OCI-LY7 (cell line): ENCODE data around the gene CLEC16A. TPM values are rescaled to one million over a fixed set of nuclear protein-coding genes. Genes with fewer than 3 reads are reported as not detected.

Experiments
- BruUV-seq: library from RNA; stranded (reverse); fragments of 400-500 nt; replicated peaks from 2 replicates; lab custom pipeline; 2021; lab: Mats Ljungman, UMichigan
- CTCF ChIA-PET: fragments of 300-600 bp; sonication (Branson Sonifier 250); formaldehyde crosslinking; loops from one replicate; lab custom pipeline; 2022; ENCODE audit warnings: antibody characterized with exemption; ENCODE audit not compliant: unreplicated experiment; lab: Charles Lee
- POLR2A ChIA-PET: fragments of 300-600 bp; sonication (Branson Sonifier 250); formaldehyde crosslinking; loops from one replicate; lab custom pipeline; 2022; ENCODE audit warnings: antibody characterized with exemption; lab: Charles Lee
- DNase-seq: peaks from one replicate; pipeline ENCODE4 v3.0.0-alpha.2; 2015; ENCODE audit warnings: low spot score
- H2AFZ ChIP-seq: fragments of 200-600 bp; sonication (generic), shearing (Covaris generic); 2 replicates; pipeline ENCODE4 v1.6.1; 2014; ENCODE audit warnings: mild to moderate bottlenecking, antibody characterized with exemption, low read length, moderate library complexity
- H3K27ac ChIP-seq: fragments of 200-600 bp; sonication (generic); 2 replicates; pipeline ENCODE4 v1.5.1; 2014; ENCODE audit warnings: mixed run types, low read depth, mild to moderate bottlenecking, moderate library complexity, low read length, inconsistent platforms; ENCODE audit not compliant: poor library complexity, severe bottlenecking
- H3K36me3 ChIP-seq: fragments of 200-600 bp; sonication (generic); 2 replicates; pipeline ENCODE4 v1.6.1; 2014; ENCODE audit warnings: mild to moderate bottlenecking, antibody characterized with exemption, low read length, moderate library complexity, mixed read lengths; ENCODE audit not compliant: insufficient read depth
- H3K4me1 ChIP-seq: fragments of 200-600 bp; sonication (generic); 2 replicates; pipeline ENCODE4 v1.5.1; 2014; ENCODE audit warnings: mild to moderate bottlenecking, low read length; ENCODE audit not compliant: insufficient read depth, poor library complexity, severe bottlenecking
- H3K4me2 ChIP-seq: fragments of 200-600 bp; sonication (generic); 2 replicates; pipeline ENCODE4 v1.6.1; 2014; ENCODE audit warnings: mild to moderate bottlenecking, low read length
- H3K4me3 ChIP-seq: fragments of 200-600 bp; sonication (generic); 2 replicates; pipeline ENCODE4 v1.5.1; 2014; ENCODE audit warnings: mild to moderate bottlenecking, low read depth, low read length; ENCODE audit not compliant: poor library complexity, severe bottlenecking
- H3K79me2 ChIP-seq: fragments of 200-600 bp; sonication (generic); 2 replicates; pipeline ENCODE4 v1.6.1; 2016; ENCODE audit warnings: low read depth, mild to moderate bottlenecking, low read length, moderate library complexity, mixed read lengths; ENCODE audit not compliant: insufficient read depth
- H3K9me2 ChIP-seq: fragments of 200-600 bp; sonication (generic); 2 replicates; pipeline ENCODE4 v1.6.1; 2016; ENCODE audit warnings: mild to moderate bottlenecking, low read length, mixed read lengths; ENCODE audit not compliant: insufficient read depth
- H3K9me3 ChIP-seq: fragments of 200-600 bp; sonication (generic); 2 replicates; pipeline ENCODE4 v1.6.1; 2014; ENCODE audit warnings: mild to moderate bottlenecking, mixed run types, low read length, mixed read lengths
- H4K20me1 ChIP-seq: fragments of 200-600 bp; sonication (generic); 2 replicates; pipeline ENCODE4 v1.6.1; 2014; ENCODE audit warnings: mild to moderate bottlenecking, antibody characterized with exemption, low read length, moderate library complexity, mixed read lengths; ENCODE audit not compliant: insufficient read depth
- EZH2phosphoT487 ChIP-seq: fragments of 200-600 bp; sonication (generic); IDR thresholded peaks from 2 replicates; pipeline ENCODE4 v1.6.1; 2018; ENCODE audit warnings: low read depth, borderline replicate concordance, mild to moderate bottlenecking, mixed run types, antibody characterized with exemption, low read length, moderate library complexity, mixed read lengths
- intact Hi-C: fragments of 100-400 bp; cut with micrococcal nuclease; formaldehyde crosslinking; loops from one replicate; pipeline ENCODE4 v1.10.0; 2022; ENCODE audit not compliant: unreplicated experiment
- total RNA-seq, 2 experiments: library from RNA; depleted of rRNA in 1 of 2; stranded (reverse); fragments of >200 nt in 1 of 2; shearing (Covaris generic) in 1 of 2; gene quantifications; 2 replicates each; pipeline ENCODE4 v1.2.3, GENCODE V29; 2014 to 2022
- TF ChIP-seq, protein P1 (sequence below): fragments of 200-600 bp; sonication (generic); conservative IDR thresholded peaks from 2 replicates; pipeline ENCODE4 v1.5.1; 2014; ENCODE audit warnings: mild to moderate bottlenecking, antibody characterized with exemption, low read length, moderate library complexity, mixed read lengths

CLEC16A gene
- total RNA-seq, 2 experiments from 2014 or later, result 26.2 to 50.9 TPM

DNA sequence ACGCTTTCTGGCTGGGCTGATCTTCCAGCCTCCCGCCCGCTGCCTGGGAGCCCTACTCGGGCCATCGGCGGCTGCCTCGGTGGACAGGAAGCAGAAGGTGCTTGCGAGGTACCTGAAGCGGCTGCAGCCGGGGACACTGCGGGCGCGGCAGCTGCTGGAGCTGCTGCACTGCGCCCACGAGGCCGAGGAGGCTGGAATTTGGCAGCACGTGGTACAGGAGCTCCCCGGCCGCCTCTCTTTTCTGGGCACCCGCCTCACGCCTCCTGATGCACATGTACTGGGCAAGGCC is 36.7 kb upstream of the CLEC16A start:
- Histone ChIP-seq H4K20me1 (no peaks in the 10 kb centered on the region), H3K4me3 (no peak overlapping the region), H3K79me2 (no peaks in the 10 kb centered on the region), H3K36me3 (peaks cover 97% of the 10 kb centered on the region), H3K27ac (no peak overlapping the region), H3K4me2 (no peak overlapping the region), H2AFZ (no peak overlapping the region), H3K4me1 (peaks cover 6% of the 10 kb centered on the region), H3K9me3 (no peaks in the 10 kb centered on the region), H3K9me2 (no peaks in the 10 kb centered on the region)
- DNase-seq, result no peak
- ChIA-PET POLR2A (no interaction called here), CTCF (no interaction called here)
- no TSS peak for BruUV-seq
- TF ChIP-seq EZH2phosphoT487, result no peak
- TF ChIP-seq, protein P1, sequence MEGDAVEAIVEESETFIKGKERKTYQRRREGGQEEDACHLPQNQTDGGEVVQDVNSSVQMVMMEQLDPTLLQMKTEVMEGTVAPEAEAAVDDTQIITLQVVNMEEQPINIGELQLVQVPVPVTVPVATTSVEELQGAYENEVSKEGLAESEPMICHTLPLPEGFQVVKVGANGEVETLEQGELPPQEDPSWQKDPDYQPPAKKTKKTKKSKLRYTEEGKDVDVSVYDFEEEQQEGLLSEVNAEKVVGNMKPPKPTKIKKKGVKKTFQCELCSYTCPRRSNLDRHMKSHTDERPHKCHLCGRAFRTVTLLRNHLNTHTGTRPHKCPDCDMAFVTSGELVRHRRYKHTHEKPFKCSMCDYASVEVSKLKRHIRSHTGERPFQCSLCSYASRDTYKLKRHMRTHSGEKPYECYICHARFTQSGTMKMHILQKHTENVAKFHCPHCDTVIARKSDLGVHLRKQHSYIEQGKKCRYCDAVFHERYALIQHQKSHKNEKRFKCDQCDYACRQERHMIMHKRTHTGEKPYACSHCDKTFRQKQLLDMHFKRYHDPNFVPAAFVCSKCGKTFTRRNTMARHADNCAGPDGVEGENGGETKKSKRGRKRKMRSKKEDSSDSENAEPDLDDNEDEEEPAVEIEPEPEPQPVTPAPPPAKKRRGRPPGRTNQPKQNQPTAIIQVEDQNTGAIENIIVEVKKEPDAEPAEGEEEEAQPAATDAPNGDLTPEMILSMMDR, result no peak
- intact Hi-C loops, result no loop called here

DNA sequence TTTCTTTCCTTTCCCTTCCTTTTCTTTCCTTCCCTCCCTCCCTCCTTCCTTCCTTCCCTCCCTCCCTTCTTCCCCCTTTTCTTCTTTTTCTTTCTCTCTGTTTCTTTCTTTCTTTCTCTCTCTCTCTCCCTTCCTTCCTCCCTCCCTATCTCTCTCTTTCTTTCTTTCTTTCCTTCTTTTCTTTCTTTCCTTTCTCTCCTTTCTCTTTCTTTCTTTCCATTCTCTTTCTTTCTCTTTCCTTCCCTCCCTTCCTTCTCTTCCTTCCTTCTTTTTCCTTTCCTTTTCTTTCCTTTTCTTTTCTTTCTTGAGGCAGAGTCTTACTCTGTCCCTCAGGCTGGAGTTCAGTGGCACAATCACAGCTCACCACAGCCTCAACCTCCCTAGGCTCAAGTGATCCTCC is 33.1 kb upstream of the CLEC16A start:
- Histone ChIP-seq H3K4me3 (no peak overlapping the region), H3K9me2 (no peaks in the 10 kb centered on the region), H3K4me1 (peaks cover 9% of the 10 kb centered on the region), H3K27ac (no peak overlapping the region), H3K36me3 (peaks cover 90% of the 10 kb centered on the region), H4K20me1 (no peaks in the 10 kb centered on the region), H3K9me3 (no peaks in the 10 kb centered on the region), H3K79me2 (no peaks in the 10 kb centered on the region), H2AFZ (no peak overlapping the region), H3K4me2 (no peak overlapping the region)
- ChIA-PET CTCF (no interaction called here), POLR2A (interaction anchor here (0.6 to 1.4 kb wide), 5 partner anchors 10 to 389 kb away, joined by 3 to 6 read pairs (median 3); partner anchors contain the start of gene CIITA)
- DNase-seq, result no peak
- BruUV-seq, result no TSS peak
- intact Hi-C loops, result no loop called here
- TF ChIP-seq EZH2phosphoT487, result no peak
- TF ChIP-seq, protein P1, result no peak

DNA sequence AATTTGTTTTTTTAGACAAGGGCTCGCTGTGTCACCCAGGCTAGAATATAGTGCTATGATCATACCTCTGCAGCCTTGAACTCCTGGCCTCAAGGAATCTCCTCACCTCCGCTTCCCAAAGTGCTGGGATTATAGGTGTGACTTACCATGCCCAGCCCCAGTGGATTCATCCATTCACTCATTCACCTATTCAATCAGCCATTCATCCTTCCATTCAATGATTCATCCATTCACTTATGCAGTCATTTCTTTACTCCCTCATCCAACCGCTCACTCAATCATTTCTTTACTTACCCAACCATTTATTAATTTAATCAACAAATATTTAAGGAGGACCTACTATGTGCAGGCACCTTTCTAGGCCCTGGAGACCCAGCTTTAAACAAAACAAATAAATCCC is 27.8 kb upstream of the CLEC16A start:
- intact Hi-C loops, result loop anchor here (5.0 kb wide), 1 partner anchor 259 kb away; no protein-coding TSS in a partner anchor
- Histone ChIP-seq H3K79me2 (no peaks in the 10 kb centered on the region), H3K27ac (no peak overlapping the region), H3K4me2 (no peak overlapping the region), H3K4me1 (peaks cover 15% of the 10 kb centered on the region), H3K4me3 (no peak overlapping the region), H4K20me1 (no peaks in the 10 kb centered on the region), H3K9me2 (no peaks in the 10 kb centered on the region), H3K36me3 (peaks cover 86% of the 10 kb centered on the region), H3K9me3 (no peaks in the 10 kb centered on the region), H2AFZ (no peak overlapping the region)
- CTCF ChIA-PET, result interaction anchor here (0.6 kb wide), 1 partner anchor 29 kb away, joined by 3 read pairs; no protein-coding TSS in a partner anchor
- TF ChIP-seq, protein P1, result no peak
- TF ChIP-seq EZH2phosphoT487, result no peak
- POLR2A ChIA-PET, result interaction anchor here (1.2 kb wide), 1 partner anchor 26 kb away, joined by 6 read pairs; no protein-coding TSS in a partner anchor
- DNase-seq, result no peak
- no TSS peak for BruUV-seq
